Lower leg skin (tissue), 3 donors: Measurements from ENCODE around the gene PTEN.
"Not testable (repeated sequence)": the region's sequence is repeated elsewhere in the genome, so short reads cannot be mapped to it uniquely, and the experiment has no call there.

Experiments
- CTCF ChIP-seq, 3 donors: fragments of 450-650 bp; IDR thresholded peaks; one replicate each; pipeline ENCODE4 v1.5.1; 2016; ENCODE audit warnings: antibody characterized with exemption in 3 of 3, mild to moderate bottlenecking in 3 of 3, moderate library complexity in 2 of 3
- POLR2A ChIP-seq, 2 donors: fragments of 450-650 bp; IDR thresholded peaks; one replicate each; pipeline ENCODE4 v1.6.1; 2016 to 2017; ENCODE audit warnings: antibody characterized with exemption in 2 of 2, mild to moderate bottlenecking in 1 of 2, moderate library complexity in 1 of 2

- TF ChIP-seq CTCF, POLR2A (IDR thresholded peaks at IDR 0.05): not testable (repeated sequence)
These were observed 7.8 kb upstream of the PTEN start for GRCh38 chr10:87855665-87856064.
